ENCODE results near the gene PALM. TPM values are rescaled to one million over a fixed set of nuclear protein-coding genes. Genes with fewer than 3 reads are reported as not detected.

PALM gene
- total RNA-seq, 4 donors from 2014 or later = 12.6 to 91.0 (median 42.2) TPM

GRCh38 chr19:732148-733069, 23.7 kb downstream of the PALM start:
- no peaks in the 10 kb centered on the region for H3K36me3 ChIP-seq

DNA sequence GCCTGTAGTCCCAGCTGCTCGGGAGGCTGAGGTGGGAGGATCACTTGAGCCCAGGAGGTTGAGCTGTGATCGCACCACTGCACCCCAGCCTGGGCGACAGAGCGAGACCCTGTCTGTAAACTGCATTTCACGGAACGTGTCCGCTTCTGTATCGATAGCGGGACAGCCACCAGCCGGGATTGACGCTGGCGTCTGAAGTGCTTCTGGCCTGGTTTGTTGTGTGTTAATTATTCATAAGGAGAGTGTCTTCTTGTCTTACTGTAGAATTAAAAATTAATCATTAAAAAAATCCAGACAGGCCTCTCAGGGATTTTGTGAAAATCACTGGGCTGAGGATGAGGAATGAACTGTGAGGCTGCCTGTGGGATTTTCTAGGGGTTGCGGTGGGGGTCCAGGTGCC, 26.0 kb downstream of the PALM start:
- no peak for TF ChIP-seq CTCF (IDR thresholded peaks at IDR 0.05)
- no peak for TF ChIP-seq POLR2A (IDR thresholded peaks at IDR 0.05)
- H3K4me1 ChIP-seq = no peaks in the 10 kb centered on the region

More at GRCh38 chr19:732148-733069, 23.7 kb downstream of the PALM start:
- no peak for DNase-seq
- no peaks in the 10 kb centered on the region for H3K27me3 ChIP-seq
- TF ChIP-seq POLR2A (IDR thresholded peaks at IDR 0.05) = no peak
- no peak for TF ChIP-seq CTCF (IDR thresholded peaks at IDR 0.05)
- H3K4me1 ChIP-seq = no peaks in the 10 kb centered on the region
- no peak overlapping the region for H3K27ac ChIP-seq
- intact Hi-C loops (cut with DNase I; ENCODE audit: low total_unique reads) = loop anchor here (5.0 kb wide), 1 partner anchor 65 kb away; no protein-coding TSS in a partner anchor
- no peaks in the 10 kb centered on the region for H3K9me3 ChIP-seq
- H3K4me3 ChIP-seq = no peak overlapping the region

DNA sequence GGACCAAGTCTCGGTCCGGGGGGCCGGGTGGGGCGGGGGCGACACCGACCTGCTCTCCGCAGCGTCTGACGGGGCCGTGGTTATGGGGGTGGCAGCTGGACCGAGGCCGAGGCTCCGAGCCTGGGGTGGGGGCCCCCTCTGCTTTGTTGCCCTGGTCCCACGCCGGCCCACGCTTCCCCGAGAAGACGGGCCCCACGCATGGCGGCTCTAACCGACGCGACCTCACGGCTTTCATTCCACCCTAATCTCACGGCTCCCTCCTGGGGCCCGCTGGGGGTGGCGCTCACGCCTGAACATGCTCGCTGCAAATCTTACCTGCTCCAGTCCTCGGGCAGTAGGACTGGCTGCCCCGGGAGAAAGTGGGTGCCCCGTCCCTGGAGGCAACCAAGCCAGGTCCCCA, 27.4 kb downstream of the PALM start:
- TF ChIP-seq POLR2A (IDR thresholded peaks at IDR 0.05) = no peak
- TF ChIP-seq CTCF (IDR thresholded peaks at IDR 0.05) = no peak
- H3K4me1 ChIP-seq = no peaks in the 10 kb centered on the region
- no peak for DNase-seq
- no peak overlapping the region for H3K27ac ChIP-seq
- no peaks in the 10 kb centered on the region for H3K36me3 ChIP-seq
- no peaks in the 10 kb centered on the region for H3K9me3 ChIP-seq
- H3K27me3 ChIP-seq = no peaks in the 10 kb centered on the region
- intact Hi-C loops (cut with DNase I; ENCODE audit: low total_unique reads) = no loop called here
- no peak overlapping the region for H3K4me3 ChIP-seq

More for the DNA sequence above, 26.0 kb downstream of the PALM start:
- Histone ChIP-seq H3K36me3 (no peaks in the 10 kb centered on the region), H3K4me3 (no peak overlapping the region), H3K27me3 (no peaks in the 10 kb centered on the region), H3K27ac (no peak overlapping the region), H3K9me3 (no peaks in the 10 kb centered on the region)
- intact Hi-C loops (cut with DNase I; ENCODE audit: low total_unique reads) = loop anchor here (5.0 kb wide), 1 partner anchor 67 kb away; no protein-coding TSS in a partner anchor
- no peak for DNase-seq

- intact Hi-C loops (cut with DNase I; ENCODE audit: low total_unique reads) = no loop called here
- no peak overlapping the region for H3K4me3 ChIP-seq
- no peaks in the 10 kb centered on the region for H3K36me3 ChIP-seq
- H3K4me1 ChIP-seq = no peaks in the 10 kb centered on the region
- TF ChIP-seq POLR2A (IDR thresholded peaks at IDR 0.05) (no peak), CTCF (IDR thresholded peaks at IDR 0.05) (peak; percentile 12 to 44 (median 32))
- DNase-seq = peak in 1 of 2 donors; percentile 47
- no peaks in the 10 kb centered on the region for H3K9me3 ChIP-seq
- no peak overlapping the region for H3K27ac ChIP-seq
- H3K27me3 ChIP-seq = no peaks in the 10 kb centered on the region
These were observed 28.9 kb downstream of the PALM start for GRCh38 chr19:737591-738093.

DNA sequence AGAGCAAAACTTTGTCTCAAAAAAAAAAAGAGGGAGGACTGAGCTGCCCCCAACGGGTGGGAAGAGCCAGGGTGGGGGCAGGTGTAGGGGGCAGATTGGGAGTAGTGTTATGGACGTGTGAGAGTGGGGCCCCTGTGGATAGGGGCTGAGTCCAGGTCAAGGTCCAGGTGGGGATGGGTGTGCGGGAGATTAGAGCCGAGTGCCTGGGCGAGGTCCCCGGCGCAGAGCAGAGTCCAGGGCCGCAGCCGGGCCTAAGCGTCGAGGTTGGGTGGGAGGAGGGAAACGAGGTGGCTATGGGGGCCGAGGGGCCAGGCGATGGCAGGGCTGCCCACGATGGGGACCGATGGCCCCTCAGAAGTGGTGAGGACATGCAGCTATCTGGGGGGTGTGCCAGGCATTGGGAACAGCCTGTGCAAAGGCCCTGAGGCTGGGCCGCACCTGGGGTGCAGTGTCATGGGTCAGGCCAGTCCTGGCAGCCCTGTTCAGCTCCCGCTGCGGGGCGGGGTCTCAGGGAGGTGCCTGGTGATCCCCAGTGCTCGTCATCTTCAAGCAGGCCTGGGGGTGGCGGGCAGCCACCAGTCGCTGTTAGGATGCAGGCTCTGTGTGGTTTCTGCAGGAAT, 29.9 kb downstream of the PALM start:
- Histone ChIP-seq H3K9me3 (peaks cover 0 to 2% of the 10 kb centered on the region in 2 donors), H3K4me3 (no peak overlapping the region), H3K4me1 (no peaks in the 10 kb centered on the region), H3K27me3 (no peaks in the 10 kb centered on the region), H3K27ac (no peak overlapping the region), H3K36me3 (no peaks in the 10 kb centered on the region)
- no peak for DNase-seq
- TF ChIP-seq CTCF (IDR thresholded peaks at IDR 0.05) (no peak), POLR2A (IDR thresholded peaks at IDR 0.05) (no peak)
- intact Hi-C loops (cut with DNase I; ENCODE audit: low total_unique reads) = no loop called here
